Left colon (tissue), 2 donors: ENCODE results near the gene CAMK2N2. TPM values are rescaled to one million over a fixed set of nuclear protein-coding genes. Genes with fewer than 3 reads are reported as not detected.

Experiments used
- ATAC-seq: fragments of 200-7000 bp; cut with Tn5 transposase; one replicate; pipeline ENCODE4 v1.9.1; 2020; ENCODE audit warnings: mild to moderate bottlenecking, moderate library complexity
- DNase-seq, 2 donors: peaks; one replicate each; pipeline ENCODE4 v3.0.0-alpha.2; 2020
- intact Hi-C, 2 donors: fragments of 100-400 bp; cut with DNase I in 1 of 2; cut with micrococcal nuclease in 1 of 2; formaldehyde crosslinking; loops; one replicate each; pipeline versions ENCODE4 v1.11.2 to v1.14.0; 2022; cut with DNase I, micrococcal nuclease
- microRNA-seq, 2 donors: library from miRNA; unstranded; fragments of <30 nt; microRNA quantifications; one replicate each; pipeline versions ENCODE4 v1.1.0 to v1.2.0, GENCODE V29; 2020
- total RNA-seq, 2 donors: library from RNA; stranded (reverse); fragmentation: NEBNext Ultra II Directional; extraction: Animal tissue kit (Norgen Biotek cat#: 25700); gene quantifications; one replicate each; pipeline ENCODE4 v1.2.1, GENCODE V29; 2021
- donor health status: DM: no; HTN: no; CAD: no.
- donor health status: DM: yes; HTN: yes; CAD: no.

Gene CAMK2N2
- total RNA-seq, 2 donors from 2014 or later = 0.39 TPM; not detected in 1

DNA sequence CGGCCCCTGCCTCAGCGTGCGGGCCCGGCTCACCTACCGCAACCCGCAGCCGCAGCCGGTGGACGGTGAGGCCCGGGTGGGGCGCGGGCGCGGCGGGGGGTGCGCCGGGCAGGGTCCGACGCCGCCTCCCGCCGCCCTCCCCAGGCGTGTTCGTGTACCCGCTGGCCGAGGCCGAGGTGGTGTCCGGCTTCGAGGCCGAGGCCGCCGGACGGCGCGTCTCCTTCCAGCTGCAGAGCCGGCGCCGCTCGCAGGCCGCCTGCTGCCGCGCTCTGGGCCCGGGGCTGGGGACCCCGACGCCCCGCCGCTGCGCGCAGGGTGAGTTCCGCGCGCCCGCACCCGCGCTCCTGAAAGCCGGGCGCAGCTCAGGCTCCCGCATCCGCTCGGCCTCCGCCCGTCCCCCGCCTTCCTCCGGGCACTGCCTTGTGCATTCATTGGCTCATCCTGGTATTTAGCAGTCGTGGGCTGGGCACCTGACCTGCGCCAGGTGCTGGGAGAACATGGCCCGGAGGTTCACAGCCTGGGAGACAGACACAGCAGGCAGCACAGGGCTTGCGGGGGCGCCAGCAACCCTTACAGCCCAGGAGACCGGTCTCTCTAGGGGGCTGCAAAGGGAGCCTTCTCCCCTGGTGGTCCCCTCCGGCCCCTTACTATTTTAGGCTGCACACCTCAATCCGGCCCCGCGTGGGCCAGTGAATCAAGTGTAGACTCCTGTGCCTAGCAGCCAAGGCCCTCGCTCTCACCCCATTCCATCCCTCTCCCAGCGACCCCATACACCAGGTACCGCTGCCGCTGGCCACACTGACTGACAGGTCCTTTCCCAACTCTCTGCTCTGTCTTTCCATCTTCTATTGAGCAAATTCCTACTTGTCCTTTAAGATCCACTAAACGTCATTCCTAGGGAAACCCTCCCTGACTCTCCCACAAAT lies 30.5 kb downstream of the CAMK2N2 start:
- intact Hi-C loops = no loop called here
- ATAC-seq (peak; percentile 78), DNase-seq (peak in 1 of 2 donors; percentile 54)

DNA sequence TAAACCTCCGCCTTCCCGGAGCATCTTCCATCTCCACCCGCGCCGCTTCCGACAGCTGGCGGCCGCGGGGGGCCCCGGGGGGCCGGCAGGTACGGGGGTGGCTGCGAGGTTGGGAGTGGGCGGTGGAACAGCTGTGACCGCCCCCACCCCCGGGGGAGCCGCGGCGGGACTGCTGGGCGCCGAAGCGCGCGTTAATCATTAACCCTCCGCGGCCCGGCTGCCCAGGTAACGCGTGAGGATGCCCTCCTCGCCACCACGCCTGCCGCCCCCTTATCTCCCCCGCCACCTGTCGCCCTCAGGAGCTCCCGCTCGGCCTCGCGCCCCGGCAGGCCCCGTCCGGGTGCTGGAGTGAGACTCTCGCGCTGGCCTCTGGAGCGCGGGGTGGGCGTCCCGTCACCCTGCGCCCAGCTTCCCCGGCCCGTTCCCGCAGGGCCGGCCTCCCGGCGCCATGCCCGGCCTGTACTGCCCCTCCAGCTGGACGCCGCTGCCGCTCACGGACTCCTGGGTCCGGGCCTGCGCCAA lies 31.2 kb downstream of the CAMK2N2 start:
- no peak for DNase-seq
- intact Hi-C loops = no loop called here
- ATAC-seq = peak; percentile 28

DNA sequence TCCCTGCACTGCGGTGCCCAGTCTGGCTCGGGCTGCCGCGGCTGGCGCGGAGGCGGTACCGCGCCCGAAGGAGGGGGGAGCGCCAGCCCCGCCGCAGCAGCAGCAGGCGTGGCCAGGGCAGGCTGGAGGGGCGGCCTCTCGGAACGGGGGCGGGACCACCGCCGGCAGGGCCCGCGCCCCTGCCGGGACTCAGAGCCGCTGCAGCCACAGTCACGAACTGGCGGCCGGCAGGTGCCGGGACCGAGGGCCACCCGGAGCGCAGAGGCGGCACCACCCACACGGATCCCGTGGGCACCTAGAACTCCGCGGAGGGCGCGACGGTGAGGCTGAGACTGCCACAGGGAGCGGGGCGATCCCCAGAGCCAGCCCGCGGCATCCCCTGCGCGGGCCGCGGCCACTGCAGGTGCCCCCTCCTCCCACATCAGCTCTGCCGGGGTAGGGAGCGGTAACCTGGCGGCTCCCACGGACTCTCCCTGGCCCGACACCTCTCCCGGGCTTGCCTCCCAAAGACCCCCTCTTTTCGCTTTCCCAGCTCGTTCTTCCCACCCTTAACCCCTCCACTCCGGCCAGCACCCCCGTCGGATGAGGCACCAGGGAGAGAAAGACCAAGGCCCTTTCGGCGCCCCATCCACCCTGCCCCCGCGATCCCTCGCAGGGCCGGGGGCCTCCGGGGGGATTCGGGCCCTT lies 31.8 kb downstream of the CAMK2N2 start, which contains the start of gene VWA5B2:
TSS of gene VWA5B2 (plus strand) at position 192 of the 687 bp plus-strand sequence. CDS start 944 bp downstream, outside the sequence.
- intact Hi-C loops = no loop called here
- DNase-seq (peak; percentile 46 to 56), ATAC-seq (peak; percentile 75)

DNA sequence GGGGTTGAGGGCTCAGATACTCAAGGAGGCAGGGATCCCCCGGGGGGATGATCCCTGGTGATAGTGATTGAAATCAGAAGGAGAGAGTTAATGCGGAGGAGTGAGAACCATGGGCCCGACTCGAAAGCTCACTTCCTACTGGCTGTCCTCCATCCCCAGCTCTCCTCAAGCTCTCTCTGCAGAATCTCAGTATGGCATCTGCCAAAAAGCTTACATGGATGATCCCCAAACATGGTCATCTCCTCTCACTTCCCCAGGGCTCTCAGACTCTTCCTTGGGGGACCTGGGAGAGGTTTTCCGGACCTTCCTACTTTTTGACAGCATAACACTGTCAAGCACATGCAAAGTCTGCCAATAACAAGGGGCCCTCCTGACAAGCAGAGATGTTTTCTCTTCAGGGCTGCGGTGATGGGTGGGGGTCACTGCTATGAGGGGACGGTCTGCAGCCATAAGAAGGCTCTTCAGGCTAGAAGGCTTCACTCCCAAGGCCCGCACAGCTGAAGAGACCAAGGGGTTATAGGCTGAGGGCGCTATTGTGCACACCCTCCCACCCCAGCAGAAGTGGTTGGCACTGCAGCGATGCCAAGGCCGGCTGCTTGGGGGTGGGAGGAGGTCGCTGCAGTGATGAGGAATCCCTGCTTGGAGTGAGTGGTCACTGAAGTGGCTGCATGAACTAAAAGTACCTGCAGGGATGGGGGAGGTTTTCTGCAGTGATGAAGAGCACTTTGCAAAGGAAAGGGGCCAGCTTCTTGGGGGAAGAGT lies 32.8 kb downstream of the CAMK2N2 start:
- DNase-seq (no peak), ATAC-seq (no peak)
- intact Hi-C loops = no loop called here

DNA sequence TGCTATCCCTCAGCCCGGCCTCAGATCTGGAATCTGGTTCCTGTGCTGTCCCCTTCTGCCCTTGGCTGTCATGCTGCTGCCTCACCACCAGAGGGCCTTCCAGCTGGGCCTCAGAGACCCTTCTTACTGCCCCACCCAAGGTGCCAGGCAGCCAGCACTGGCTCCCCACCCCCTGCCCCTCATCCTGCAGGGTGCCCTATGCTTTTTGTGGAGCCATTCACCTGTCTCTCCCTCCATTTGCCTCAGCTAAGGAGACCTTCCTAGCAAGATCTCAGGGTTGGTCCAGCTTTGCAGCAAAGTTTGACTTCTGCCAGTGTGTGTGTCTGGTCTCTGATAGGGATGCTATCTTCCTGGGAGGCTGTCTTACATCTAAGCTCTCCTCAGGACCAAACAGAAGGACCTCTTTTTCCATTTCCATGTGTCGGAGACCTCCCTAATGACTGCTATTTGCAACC lies 33.8 kb downstream of the CAMK2N2 start:
- DNase-seq (no peak), ATAC-seq (peak; percentile 44)
- intact Hi-C loops = no loop called here

DNA sequence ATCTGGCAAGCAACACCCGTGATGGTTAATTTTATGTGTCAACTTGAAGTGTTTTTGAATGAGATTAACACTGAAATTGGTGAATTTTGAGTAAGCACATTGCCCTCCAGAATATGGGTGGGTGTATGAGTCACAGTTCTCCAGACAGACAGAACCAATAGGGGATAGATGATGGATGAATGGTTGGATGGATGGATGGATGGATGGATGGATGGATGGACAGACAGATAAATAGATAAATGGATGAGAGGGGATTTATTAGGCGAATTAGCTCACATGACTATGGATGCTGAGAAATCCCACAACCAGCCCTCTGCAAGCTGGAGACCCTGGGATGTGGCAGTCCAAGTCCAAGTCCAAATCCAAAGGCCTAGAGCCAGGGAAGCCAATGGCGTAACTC lies 37.4 kb downstream of the CAMK2N2 start:
- no peak for DNase-seq
- intact Hi-C loops = no loop called here
- no peak for ATAC-seq

DNA sequence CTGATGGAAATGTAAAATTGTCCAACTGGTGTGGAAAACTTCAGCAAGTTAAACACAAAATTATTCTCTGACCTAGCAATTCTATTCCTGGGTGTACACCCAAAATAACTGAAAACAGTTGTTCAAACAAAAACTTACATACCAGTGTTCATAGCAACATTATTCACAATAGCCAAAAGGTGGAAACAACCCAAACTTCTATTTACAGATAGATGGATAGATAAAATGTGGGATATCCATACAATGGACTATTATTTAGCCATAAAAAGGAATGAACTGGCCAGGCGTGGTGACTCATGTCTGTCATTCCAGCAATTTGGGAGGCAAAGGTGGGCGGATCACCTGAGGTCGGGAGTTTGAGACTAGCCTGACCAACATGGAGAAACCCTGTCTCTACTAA lies 38.8 kb downstream of the CAMK2N2 start:
- ATAC-seq (no peak), DNase-seq (no peak)
- intact Hi-C loops = no loop called here

DNA sequence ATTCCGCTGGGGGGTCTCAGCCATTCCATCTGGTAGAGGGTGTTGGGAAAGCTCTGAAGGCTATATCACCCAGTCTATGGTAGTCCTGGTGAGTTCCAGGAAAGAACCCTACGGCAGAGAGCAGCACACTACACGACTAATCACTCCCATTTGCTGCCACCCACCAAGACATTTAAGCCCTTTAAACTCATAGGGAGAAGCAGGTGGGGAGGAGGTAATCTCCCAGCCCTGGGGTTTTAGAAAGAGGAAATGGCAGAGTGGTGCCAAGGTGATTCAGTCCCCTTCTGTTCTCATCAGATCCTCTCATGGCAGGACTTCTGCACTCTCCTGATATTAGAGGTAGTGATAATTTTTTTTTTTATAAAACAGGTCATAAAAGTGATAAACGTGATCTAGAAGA lies 42.5 kb downstream of the CAMK2N2 start:
- ATAC-seq = no peak
- intact Hi-C loops = no loop called here
- no peak for DNase-seq

DNA sequence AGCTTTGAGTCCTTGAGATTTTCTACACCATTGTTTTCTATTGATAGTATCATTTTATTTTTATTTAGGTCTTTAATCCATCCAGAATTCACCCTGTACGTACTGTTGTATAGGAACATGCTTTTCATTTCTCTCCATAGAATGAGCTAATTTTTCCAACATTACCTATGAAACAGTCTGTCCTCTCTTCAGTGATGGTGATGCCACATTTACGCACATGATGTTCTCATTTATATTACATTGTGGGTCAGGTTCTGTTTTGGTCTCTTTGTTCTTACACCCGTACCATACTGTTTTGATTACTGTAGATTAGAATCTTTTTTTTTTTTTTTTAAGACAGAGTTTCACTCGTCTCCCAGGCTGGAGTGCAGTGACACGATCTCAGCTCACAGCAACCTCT lies 49.6 kb downstream of the CAMK2N2 start:
- ATAC-seq = no peak
- intact Hi-C loops = no loop called here

DNA sequence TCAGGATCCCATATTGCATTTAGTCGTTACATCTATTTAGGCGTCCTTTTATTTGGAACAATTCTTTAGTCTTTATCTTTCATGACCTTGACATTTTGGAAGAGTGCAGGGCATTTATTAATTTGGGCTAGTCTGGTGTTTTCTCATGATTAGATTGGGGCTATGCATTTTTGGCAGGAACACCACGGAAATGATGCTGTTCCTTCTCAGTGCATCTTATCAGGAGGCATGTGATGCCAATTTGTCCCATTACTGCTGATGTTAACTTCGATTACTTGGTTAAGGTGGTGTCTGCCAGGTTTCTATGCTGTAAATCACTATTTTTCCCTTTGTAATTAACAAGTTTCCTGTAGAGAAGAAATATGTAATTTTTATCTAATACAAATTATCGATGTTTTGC lies 50.1 kb downstream of the CAMK2N2 start:
- DNase-seq (no peak), ATAC-seq (no peak)
- intact Hi-C loops = no loop called here

More for the DNA sequence above, 49.6 kb downstream of the CAMK2N2 start:
- no peak for DNase-seq

Small RNA genes within 50 kb of the gene (microRNA-seq; reads per million reads assigned to microRNA genes)
- 5.4 to 8.0 reads per million in 2 donors for gene MIR1224

Other genes starting within 250 kb of the CAMK2N2 start
- 10 to 100 TPM; 46.6 to 47.6 TPM for gene ABCC5, start 243.7 kb downstream of the CAMK2N2 start, total RNA-seq
- not detected for gene HTR3D, start 229.8 kb downstream of the CAMK2N2 start, total RNA-seq
- gene HTR3C, start 208.5 kb downstream of the CAMK2N2 start, total RNA-seq = not detected
- under 1 TPM; 0.50 to 0.70 TPM for gene HTR3E, start 164.5 kb downstream of the CAMK2N2 start, total RNA-seq
- gene EIF2B5, start 126.2 kb downstream of the CAMK2N2 start, total RNA-seq = 10 to 100 TPM; 32.6 to 40.8 TPM
- 10 to 100 TPM; 63.2 to 66.3 TPM for gene DVL3, start 106.2 kb downstream of the CAMK2N2 start, total RNA-seq
- gene AP2M1, start 86.7 kb downstream of the CAMK2N2 start, total RNA-seq = 100 to 1,000 TPM; 211 to 219 TPM
- gene ABCF3, start 75.4 kb downstream of the CAMK2N2 start, total RNA-seq = 10 to 100 TPM; 56.1 to 69.2 TPM
- gene VWA5B2, start 32.0 kb downstream of the CAMK2N2 start, total RNA-seq = 1 to 10 TPM; 2.2 to 3.3 TPM
- gene ALG3, start 12.6 kb downstream of the CAMK2N2 start, total RNA-seq = 10 to 100 TPM; 25.0 to 40.3 TPM
- gene EEF1AKMT4, start 11.9 kb downstream of the CAMK2N2 start, total RNA-seq = 1 to 10 TPM; 3.5 to 5.3 TPM
- under 1 TPM; 0.20 to 0.24 TPM for gene ECE2, start 14.5 kb upstream of the CAMK2N2 start, total RNA-seq
- gene PSMD2, start 37.7 kb upstream of the CAMK2N2 start, total RNA-seq = 100 to 1,000 TPM; 174 to 187 TPM
- gene EIF4G1, start 53.1 kb upstream of the CAMK2N2 start, total RNA-seq = 100 to 1,000 TPM; 245 to 322 TPM
- gene FAM131A, start 76.0 kb upstream of the CAMK2N2 start, total RNA-seq = 10 to 100 TPM; 16.2 to 20.9 TPM
- gene CLCN2, start 100.1 kb upstream of the CAMK2N2 start, total RNA-seq = 10 to 100 TPM; 73.2 to 89.9 TPM
- gene POLR2H, start 100.2 kb upstream of the CAMK2N2 start, total RNA-seq = 10 to 100 TPM; 96.7 to 96.8 TPM
- gene THPO, start 116.7 kb upstream of the CAMK2N2 start, total RNA-seq = not detected
- gene CHRD, start 118.5 kb upstream of the CAMK2N2 start, total RNA-seq = 1 to 10 TPM; 2.1 to 2.6 TPM